Measurements from ENCODE around the gene GDAP1L1. TPM values are rescaled to one million over a fixed set of nuclear protein-coding genes. Genes with fewer than 3 reads are reported as not detected.
"Not testable (repeated sequence)": the region's sequence is repeated elsewhere in the genome, so short reads cannot be mapped to it uniquely, and the experiment has no call there.

The GDAP1L1 gene
- total RNA-seq, 1 donor from 2014 or later: not detected

- Mint-ChIP-seq H3K4me3 (no peak overlapping the region), H3K27ac (no peak overlapping the region), H3K27me3 (peaks cover 6% of the 10 kb centered on the region), H3K36me3 (ENCODE audit: low read depth) (no peaks in the 10 kb centered on the region), H3K9me3 (no peaks in the 10 kb centered on the region), H3K4me1 (no peaks in the 10 kb centered on the region)
- no peak for DNase-seq
- intact Hi-C loops (cut with micrococcal nuclease): no loop called here
Measured at GRCh38 chr20:44282192-44282591, 35.1 kb downstream of the GDAP1L1 start.

- intact Hi-C loops (cut with micrococcal nuclease): no loop called here
- no peak for DNase-seq
- Mint-ChIP-seq H3K4me3 (no peak overlapping the region), H3K9me3 (no peaks in the 10 kb centered on the region), H3K4me1 (no peaks in the 10 kb centered on the region), H3K27me3 (peaks cover 6% of the 10 kb centered on the region), H3K27ac (no peak overlapping the region), H3K36me3 (ENCODE audit: low read depth) (no peaks in the 10 kb centered on the region)
Measured at GRCh38 chr20:44284032-44284431, 36.9 kb downstream of the GDAP1L1 start.

GRCh38 chr20:44287272-44288097 is 40.4 kb downstream of the GDAP1L1 start:
- intact Hi-C loops (cut with micrococcal nuclease): no loop called here
- H3K9me3 Mint-ChIP-seq: no peaks in the 10 kb centered on the region
- H3K4me1 Mint-ChIP-seq: no peaks in the 10 kb centered on the region
- H3K27me3 Mint-ChIP-seq: peaks cover 6% of the 10 kb centered on the region
- no peak for DNase-seq
- H3K27ac Mint-ChIP-seq: no peak overlapping the region
- H3K36me3 Mint-ChIP-seq (ENCODE audit: low read depth): no peaks in the 10 kb centered on the region
- H3K4me3 Mint-ChIP-seq: no peak overlapping the region

GRCh38 chr20:44288252-44288651 is 41.1 kb downstream of the GDAP1L1 start:
- H3K27ac Mint-ChIP-seq: no peak overlapping the region
- DNase-seq: no peak
- peaks cover 6% of the 10 kb centered on the region for H3K27me3 Mint-ChIP-seq
- no peaks in the 10 kb centered on the region for H3K4me1 Mint-ChIP-seq
- no peaks in the 10 kb centered on the region for H3K36me3 Mint-ChIP-seq (ENCODE audit: low read depth)
- no peaks in the 10 kb centered on the region for H3K9me3 Mint-ChIP-seq
- no peak overlapping the region for H3K4me3 Mint-ChIP-seq
- intact Hi-C loops (cut with micrococcal nuclease): no loop called here

GRCh38 chr20:44291754-44292153 is 44.6 kb downstream of the GDAP1L1 start:
- no peaks in the 10 kb centered on the region for H3K36me3 Mint-ChIP-seq (ENCODE audit: low read depth)
- no peaks in the 10 kb centered on the region for H3K9me3 Mint-ChIP-seq
- intact Hi-C loops (cut with micrococcal nuclease): no loop called here
- no peak overlapping the region for H3K27ac Mint-ChIP-seq
- H3K4me1 Mint-ChIP-seq: no peaks in the 10 kb centered on the region
- peaks cover 3% of the 10 kb centered on the region for H3K27me3 Mint-ChIP-seq
- no peak overlapping the region for H3K4me3 Mint-ChIP-seq
- DNase-seq: no peak

GRCh38 chr20:44296011-44296410 is 48.9 kb downstream of the GDAP1L1 start:
- no peak overlapping the region for H3K27ac Mint-ChIP-seq
- H3K9me3 Mint-ChIP-seq: no peaks in the 10 kb centered on the region
- DNase-seq: no peak
- no peaks in the 10 kb centered on the region for H3K27me3 Mint-ChIP-seq
- H3K36me3 Mint-ChIP-seq (ENCODE audit: low read depth): no peaks in the 10 kb centered on the region
- no peaks in the 10 kb centered on the region for H3K4me1 Mint-ChIP-seq
- intact Hi-C loops (cut with micrococcal nuclease): no loop called here
- H3K4me3 Mint-ChIP-seq: no peak overlapping the region

GRCh38 chr20:44297721-44298120 is 50.6 kb downstream of the GDAP1L1 start:
- DNase-seq: no peak
- H3K9me3 Mint-ChIP-seq: no peaks in the 10 kb centered on the region
- no peaks in the 10 kb centered on the region for H3K4me1 Mint-ChIP-seq
- no peaks in the 10 kb centered on the region for H3K27me3 Mint-ChIP-seq
- H3K4me3 Mint-ChIP-seq: no peak overlapping the region
- H3K36me3 Mint-ChIP-seq (ENCODE audit: low read depth): no peaks in the 10 kb centered on the region
- H3K27ac Mint-ChIP-seq: no peak overlapping the region
- intact Hi-C loops (cut with micrococcal nuclease): no loop called here

GRCh38 chr20:44299011-44299535 is 52.0 kb downstream of the GDAP1L1 start:
- H3K27me3 Mint-ChIP-seq; H3K9me3 Mint-ChIP-seq; H3K4me3 Mint-ChIP-seq; intact Hi-C loops (cut with micrococcal nuclease); H3K36me3 Mint-ChIP-seq (ENCODE audit: low read depth); H3K27ac Mint-ChIP-seq; H3K4me1 Mint-ChIP-seq; DNase-seq: not testable (repeated sequence)

GRCh38 chr20:44301285-44301684 is 54.2 kb downstream of the GDAP1L1 start:
- intact Hi-C loops (cut with micrococcal nuclease): no loop called here
- Mint-ChIP-seq H3K27ac (no peak overlapping the region), H3K27me3 (no peaks in the 10 kb centered on the region), H3K9me3 (no peaks in the 10 kb centered on the region), H3K36me3 (ENCODE audit: low read depth) (no peaks in the 10 kb centered on the region), H3K4me3 (no peak overlapping the region), H3K4me1 (no peaks in the 10 kb centered on the region)
- DNase-seq: no peak

GRCh38 chr20:44302026-44302669 is 55.0 kb downstream of the GDAP1L1 start:
- no peaks in the 10 kb centered on the region for H3K4me1 Mint-ChIP-seq
- H3K27ac Mint-ChIP-seq: peak overlapping the region; percentile 32
- H3K4me3 Mint-ChIP-seq: no peak overlapping the region
- no peak for DNase-seq
- no peaks in the 10 kb centered on the region for H3K27me3 Mint-ChIP-seq
- H3K36me3 Mint-ChIP-seq (ENCODE audit: low read depth): peaks cover 4% of the 10 kb centered on the region
- H3K9me3 Mint-ChIP-seq: no peaks in the 10 kb centered on the region
- intact Hi-C loops (cut with micrococcal nuclease): no loop called here

GRCh38 chr20:44302736-44303135 is 55.6 kb downstream of the GDAP1L1 start:
- intact Hi-C loops (cut with micrococcal nuclease): no loop called here
- H3K4me3 Mint-ChIP-seq: no peak overlapping the region
- no peaks in the 10 kb centered on the region for H3K27me3 Mint-ChIP-seq
- H3K4me1 Mint-ChIP-seq: no peaks in the 10 kb centered on the region
- no peak overlapping the region for H3K27ac Mint-ChIP-seq
- peaks cover 4% of the 10 kb centered on the region for H3K36me3 Mint-ChIP-seq (ENCODE audit: low read depth)
- H3K9me3 Mint-ChIP-seq: no peaks in the 10 kb centered on the region
- DNase-seq: no peak

- H3K27me3 Mint-ChIP-seq: no peaks in the 10 kb centered on the region
- intact Hi-C loops (cut with micrococcal nuclease): no loop called here
- no peaks in the 10 kb centered on the region for H3K9me3 Mint-ChIP-seq
- H3K4me1 Mint-ChIP-seq: peaks cover under 1% of the 10 kb centered on the region
- no peak overlapping the region for H3K27ac Mint-ChIP-seq
- no peak overlapping the region for H3K4me3 Mint-ChIP-seq
- DNase-seq: no peak
- H3K36me3 Mint-ChIP-seq (ENCODE audit: low read depth): peaks cover 4% of the 10 kb centered on the region
Measured at GRCh38 chr20:44304383-44304782, 57.3 kb downstream of the GDAP1L1 start.

GRCh38 chr20:44306927-44307326 is 59.8 kb downstream of the GDAP1L1 start:
- Mint-ChIP-seq H3K27ac (no peak overlapping the region), H3K27me3 (peaks cover 3% of the 10 kb centered on the region), H3K9me3 (no peaks in the 10 kb centered on the region), H3K4me1 (peaks cover 16% of the 10 kb centered on the region), H3K4me3 (no peak overlapping the region), H3K36me3 (ENCODE audit: low read depth) (peaks cover 8% of the 10 kb centered on the region)
- no peak for DNase-seq
- intact Hi-C loops (cut with micrococcal nuclease): no loop called here

Data from activated CD4-positive, alpha-beta T cell treated with anti-CD3 and anti-CD28 coated beads, Interleukin-2, amount 10 ng/mL, durations not matched to agents 24 days and 14 days (primary cell).